ENCODE measurements around the gene OR9Q1. TPM values are rescaled to one million over a fixed set of nuclear protein-coding genes. Genes with fewer than 3 reads are reported as not detected.

Gene OR9Q1
- total RNA-seq, 2 experiments from 2014 or later: not detected

GRCh38 chr11:58067685-58068084 lies 44.0 kb downstream of the OR9Q1 start:
- no peak overlapping the region for H3K4me3 ChIP-seq (ENCODE audit: low read length)
- DNase-seq: no peak
- H3K27me3 ChIP-seq (ENCODE audit: control insufficient read depth in 1 of 2, insufficient read depth in 2 of 2, low read length in 2 of 2): no peaks in the 10 kb centered on the region
- Mint-ChIP-seq H3K27ac (no peak overlapping the region), H3K4me3 (no peak overlapping the region), H3K36me3 (ENCODE audit: low read depth) (no peaks in the 10 kb centered on the region), H3K9me3 (no peaks in the 10 kb centered on the region), H3K27me3 (peaks cover 13% of the 10 kb centered on the region), H3K4me1 (ENCODE audit: low read depth) (no peaks in the 10 kb centered on the region)
- ChIA-PET POLR2A (no interaction called here), CTCF (no interaction called here)
- TF ChIP-seq, protein P1, sequence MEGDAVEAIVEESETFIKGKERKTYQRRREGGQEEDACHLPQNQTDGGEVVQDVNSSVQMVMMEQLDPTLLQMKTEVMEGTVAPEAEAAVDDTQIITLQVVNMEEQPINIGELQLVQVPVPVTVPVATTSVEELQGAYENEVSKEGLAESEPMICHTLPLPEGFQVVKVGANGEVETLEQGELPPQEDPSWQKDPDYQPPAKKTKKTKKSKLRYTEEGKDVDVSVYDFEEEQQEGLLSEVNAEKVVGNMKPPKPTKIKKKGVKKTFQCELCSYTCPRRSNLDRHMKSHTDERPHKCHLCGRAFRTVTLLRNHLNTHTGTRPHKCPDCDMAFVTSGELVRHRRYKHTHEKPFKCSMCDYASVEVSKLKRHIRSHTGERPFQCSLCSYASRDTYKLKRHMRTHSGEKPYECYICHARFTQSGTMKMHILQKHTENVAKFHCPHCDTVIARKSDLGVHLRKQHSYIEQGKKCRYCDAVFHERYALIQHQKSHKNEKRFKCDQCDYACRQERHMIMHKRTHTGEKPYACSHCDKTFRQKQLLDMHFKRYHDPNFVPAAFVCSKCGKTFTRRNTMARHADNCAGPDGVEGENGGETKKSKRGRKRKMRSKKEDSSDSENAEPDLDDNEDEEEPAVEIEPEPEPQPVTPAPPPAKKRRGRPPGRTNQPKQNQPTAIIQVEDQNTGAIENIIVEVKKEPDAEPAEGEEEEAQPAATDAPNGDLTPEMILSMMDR (IDR thresholded peaks at IDR 0.05): no peak
- H3K9me3 ChIP-seq (ENCODE audit: control insufficient read depth in 1 of 2, insufficient read depth in 1 of 2, low read length in 2 of 2): no peaks in the 10 kb centered on the region
- H3K36me3 ChIP-seq (ENCODE audit: insufficient read depth, low read length): no peaks in the 10 kb centered on the region
- H3K27ac ChIP-seq (ENCODE audit: low read depth in 1 of 2, low read length in 2 of 2): no peak overlapping the region
- H3K4me1 ChIP-seq (ENCODE audit: insufficient read depth, low read length): no peaks in the 10 kb centered on the region
- intact Hi-C loops (cut with DNase I, micrococcal nuclease): no loop called here
- no peak for ATAC-seq (ENCODE audit: poor library complexity)

DNA sequence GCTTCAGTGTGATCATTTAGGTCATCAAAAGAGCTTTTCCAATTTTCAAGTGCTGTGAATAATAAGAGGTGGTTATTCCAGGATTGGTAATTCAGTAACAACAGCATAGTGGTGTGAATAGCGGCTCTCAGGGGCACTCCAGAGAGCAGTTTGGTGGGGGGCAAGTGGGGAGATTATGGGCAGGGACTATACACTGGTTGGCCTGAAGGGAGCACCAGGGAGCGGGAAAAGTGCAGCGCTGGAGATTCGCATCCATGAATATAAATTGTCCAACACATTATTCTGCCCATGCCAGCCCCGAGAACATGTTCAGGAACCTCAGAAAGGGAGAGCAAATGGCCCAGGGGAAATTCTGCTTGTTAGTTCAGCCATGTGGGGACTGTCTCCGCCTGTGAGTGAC lies 45.0 kb downstream of the OR9Q1 start:
- Histone ChIP-seq H3K4me1 (ENCODE audit: insufficient read depth, low read length) (no peaks in the 10 kb centered on the region), H3K27ac (ENCODE audit: low read depth in 1 of 2, low read length in 2 of 2) (no peak overlapping the region), H3K4me3 (ENCODE audit: low read length) (no peak overlapping the region), H3K27me3 (ENCODE audit: control insufficient read depth in 1 of 2, insufficient read depth in 2 of 2, low read length in 2 of 2) (no peaks in the 10 kb centered on the region), H3K36me3 (ENCODE audit: insufficient read depth, low read length) (no peaks in the 10 kb centered on the region), H3K9me3 (ENCODE audit: control insufficient read depth in 1 of 2, insufficient read depth in 1 of 2, low read length in 2 of 2) (no peaks in the 10 kb centered on the region)
- CTCF ChIA-PET: no interaction called here
- no peak overlapping the region for H3K4me3 Mint-ChIP-seq
- H3K36me3 Mint-ChIP-seq (ENCODE audit: low read depth): no peaks in the 10 kb centered on the region
- TF ChIP-seq, protein P1 (IDR thresholded peaks at IDR 0.05): no peak
- ATAC-seq (ENCODE audit: poor library complexity): no peak
- no peak overlapping the region for H3K27ac Mint-ChIP-seq
- DNase-seq: no peak
- no peaks in the 10 kb centered on the region for H3K9me3 Mint-ChIP-seq
- no peaks in the 10 kb centered on the region for H3K4me1 Mint-ChIP-seq (ENCODE audit: low read depth)
- POLR2A ChIA-PET: no interaction called here
- intact Hi-C loops (cut with DNase I, micrococcal nuclease): no loop called here
- peaks cover 9% of the 10 kb centered on the region for H3K27me3 Mint-ChIP-seq

- peaks cover 3% of the 10 kb centered on the region for H3K9me3 Mint-ChIP-seq
- no peaks in the 10 kb centered on the region for H3K27me3 ChIP-seq (ENCODE audit: control insufficient read depth in 1 of 2, insufficient read depth in 2 of 2, low read length in 2 of 2)
- no peak for DNase-seq
Observed at GRCh38 chr11:58070585-58070984, 46.9 kb downstream of the OR9Q1 start.

More at GRCh38 chr11:58070585-58070984, 46.9 kb downstream of the OR9Q1 start:
- TF ChIP-seq, protein P1 (IDR thresholded peaks at IDR 0.05): no peak
- H3K9me3 ChIP-seq (ENCODE audit: control insufficient read depth in 1 of 2, insufficient read depth in 1 of 2, low read length in 2 of 2): no peaks in the 10 kb centered on the region
- no peak for ATAC-seq (ENCODE audit: poor library complexity)
- intact Hi-C loops (cut with DNase I, micrococcal nuclease): no loop called here
- ChIA-PET CTCF (no interaction called here), POLR2A (no interaction called here)
- Mint-ChIP-seq H3K27me3 (no peaks in the 10 kb centered on the region), H3K4me1 (ENCODE audit: low read depth) (no peaks in the 10 kb centered on the region), H3K27ac (no peak overlapping the region), H3K36me3 (ENCODE audit: low read depth) (no peaks in the 10 kb centered on the region), H3K4me3 (no peak overlapping the region)
- H3K4me3 ChIP-seq (ENCODE audit: low read length): no peak overlapping the region
- H3K27ac ChIP-seq (ENCODE audit: low read depth in 1 of 2, low read length in 2 of 2): no peak overlapping the region
- no peaks in the 10 kb centered on the region for H3K36me3 ChIP-seq (ENCODE audit: insufficient read depth, low read length)
- H3K4me1 ChIP-seq (ENCODE audit: insufficient read depth, low read length): no peaks in the 10 kb centered on the region

Data from CD4-positive, alpha-beta T cell (primary cell).